GM08714 (cell line): Measurements from ENCODE around the gene SOCS3.

Experiments used
- H3K4me3 ChIP-seq: fragments of 200-500 bp; sonication (Bioruptor generic); 2 replicates; pipeline ENCODE4 v1.5.1; 2014; ENCODE audit warnings: mild to moderate bottlenecking, low read length, inconsistent platforms
- ZNF274 ChIP-seq: IDR thresholded peaks from 2 replicates; pipeline ENCODE4 v1.6.1; 2012; ENCODE audit warnings: mild to moderate bottlenecking, low read depth, low read length

The SOCS3 gene

GRCh38 chr17:78325076-78325687 is 34.7 kb downstream of the SOCS3 start:
- TF ChIP-seq ZNF274 = no peak
- no peak overlapping the region for H3K4me3 ChIP-seq

GRCh38 chr17:78324391-78325075 is 35.3 kb downstream of the SOCS3 start:
- TF ChIP-seq ZNF274 = no peak
- no peak overlapping the region for H3K4me3 ChIP-seq

DNA sequence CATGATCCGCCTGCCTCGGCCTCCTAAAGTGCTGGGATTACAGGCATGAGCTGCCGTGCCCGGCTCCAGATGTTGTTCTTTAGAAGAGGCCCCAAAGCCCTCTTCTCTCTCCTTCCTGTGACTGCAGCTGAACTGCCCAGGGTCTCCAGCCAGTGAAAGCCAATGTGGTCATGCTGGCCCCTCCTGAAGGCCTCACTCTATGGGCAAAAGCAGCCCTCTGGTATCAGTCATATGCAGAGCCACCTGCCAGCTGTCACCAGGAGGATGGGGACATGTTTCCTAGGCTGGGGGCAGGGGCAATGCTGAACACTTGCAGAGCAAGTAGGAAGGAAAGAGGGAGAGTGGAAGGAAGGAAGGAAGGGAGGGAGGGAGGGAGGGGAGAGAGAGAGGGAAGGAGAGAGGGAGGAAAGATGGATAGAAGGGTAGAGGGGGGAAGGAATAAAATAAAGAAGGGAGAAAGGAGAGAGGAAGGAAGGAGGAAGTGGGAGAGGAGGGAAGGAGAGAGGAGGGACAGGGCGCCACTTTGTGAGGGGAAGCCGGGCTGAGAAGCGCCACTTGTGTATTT is 36.0 kb downstream of the SOCS3 start:
- no peak overlapping the region for H3K4me3 ChIP-seq
- no peak for TF ChIP-seq ZNF274

DNA sequence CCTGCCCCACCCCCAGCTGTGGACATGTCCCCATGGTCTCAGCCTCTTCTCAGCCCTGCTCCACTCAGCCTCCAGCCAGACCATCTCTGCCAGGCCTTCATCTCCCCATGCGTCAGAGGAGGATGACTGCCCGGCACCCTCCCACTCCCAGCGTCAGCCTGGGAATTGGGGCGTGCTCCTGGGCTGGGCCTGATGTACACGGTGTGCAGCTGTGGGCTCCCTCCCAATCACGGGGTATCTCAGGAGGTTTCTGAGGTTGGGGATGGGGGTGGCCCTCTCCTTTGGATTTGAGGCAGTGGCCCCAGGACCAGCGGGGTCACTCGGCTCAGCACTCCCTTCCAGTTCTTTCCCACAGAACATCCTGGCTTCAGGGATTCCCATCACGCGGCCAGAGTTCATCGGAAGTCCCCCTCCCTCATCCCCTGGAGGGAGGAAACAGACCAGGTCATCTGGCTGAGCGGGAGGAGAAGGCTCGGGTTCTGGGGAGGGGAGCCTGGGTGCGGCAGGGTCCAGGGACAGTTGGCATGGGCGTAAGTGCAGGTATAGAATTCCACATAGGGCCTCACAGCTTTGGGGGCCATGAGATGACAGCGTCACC is 36.9 kb downstream of the SOCS3 start:
- TF ChIP-seq ZNF274 = no peak
- no peak overlapping the region for H3K4me3 ChIP-seq

DNA sequence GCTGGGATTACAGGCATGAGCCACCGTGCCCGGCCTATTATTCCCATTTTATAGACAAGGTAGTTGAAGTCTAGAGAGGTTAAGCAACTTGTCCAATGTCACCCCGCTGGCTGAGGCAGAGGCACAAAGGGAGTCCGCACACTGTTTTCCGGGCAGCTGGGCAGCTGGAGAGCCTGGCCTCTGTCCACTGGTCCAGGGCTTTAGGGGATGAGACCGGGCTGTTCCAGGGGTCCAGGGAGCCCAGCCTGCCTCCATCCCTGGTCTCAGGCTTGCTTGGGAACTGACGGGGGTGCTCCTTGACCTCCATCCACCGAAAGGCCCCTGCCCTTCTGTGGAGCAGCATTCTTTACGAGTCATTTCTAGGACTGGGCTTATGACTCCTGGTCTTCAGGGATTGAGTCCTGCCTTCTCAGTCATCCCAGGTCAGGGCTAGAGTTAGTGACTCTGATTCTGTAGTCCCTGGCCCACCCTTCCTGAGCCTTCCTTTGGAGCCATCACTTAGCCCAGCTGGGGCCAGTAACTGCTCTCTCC is 37.5 kb downstream of the SOCS3 start:
- no peak for TF ChIP-seq ZNF274
- H3K4me3 ChIP-seq = no peak overlapping the region

GRCh38 chr17:78318843-78319242 is 41.0 kb downstream of the SOCS3 start:
- no peak overlapping the region for H3K4me3 ChIP-seq
- TF ChIP-seq ZNF274 = no peak

DNA sequence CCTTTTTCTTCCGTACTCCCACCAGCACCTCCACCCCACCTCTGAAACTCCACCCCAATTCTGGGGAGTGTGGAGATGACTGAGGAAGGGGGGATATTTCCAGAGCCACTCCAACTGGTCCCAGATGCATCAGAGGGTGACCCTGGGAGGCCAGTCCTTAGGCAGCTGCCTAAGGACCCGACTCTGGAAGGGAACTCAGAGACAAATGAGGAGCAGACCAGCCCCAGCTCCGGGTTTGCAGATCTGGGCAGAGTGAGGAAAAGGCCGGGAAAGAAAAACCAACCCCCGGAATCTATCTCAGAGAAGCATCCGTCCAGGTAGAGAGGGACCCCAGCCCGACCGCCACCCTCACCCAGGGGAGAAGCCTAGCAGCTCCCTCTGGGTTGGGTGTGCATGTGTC is 41.5 kb downstream of the SOCS3 start:
- no peak for TF ChIP-seq ZNF274
- H3K4me3 ChIP-seq = no peak overlapping the region

DNA sequence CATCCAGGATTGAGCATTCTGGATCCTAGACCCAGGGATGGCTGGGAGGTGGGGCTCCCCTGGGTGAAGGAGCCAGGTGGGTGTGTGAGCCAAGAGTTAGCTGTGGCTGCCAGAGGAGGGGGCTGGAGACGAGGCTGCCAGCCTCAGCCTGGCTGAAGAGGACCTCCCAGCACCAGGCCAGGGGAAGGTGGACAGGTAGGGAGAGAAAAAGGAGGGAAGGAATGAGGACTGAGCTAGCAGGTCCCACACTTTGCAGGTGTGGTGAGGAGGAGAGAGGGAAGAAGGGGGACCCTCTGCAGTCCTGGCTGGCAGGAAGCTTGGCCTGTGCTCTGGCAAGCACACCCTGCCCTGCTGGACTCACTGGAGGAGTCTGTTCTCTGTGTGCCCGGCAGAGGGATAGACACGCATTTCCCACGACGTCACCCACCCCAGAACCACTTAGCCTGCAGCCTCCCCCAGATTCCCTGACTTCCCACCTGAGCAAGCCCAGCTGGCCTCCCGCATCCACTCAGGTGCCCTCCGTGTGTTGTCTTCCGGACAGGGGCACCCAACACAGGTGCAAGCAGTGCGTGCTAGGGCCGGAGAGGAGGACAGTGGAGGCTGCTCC is 42.0 kb downstream of the SOCS3 start:
- TF ChIP-seq ZNF274 = no peak
- no peak overlapping the region for H3K4me3 ChIP-seq

DNA sequence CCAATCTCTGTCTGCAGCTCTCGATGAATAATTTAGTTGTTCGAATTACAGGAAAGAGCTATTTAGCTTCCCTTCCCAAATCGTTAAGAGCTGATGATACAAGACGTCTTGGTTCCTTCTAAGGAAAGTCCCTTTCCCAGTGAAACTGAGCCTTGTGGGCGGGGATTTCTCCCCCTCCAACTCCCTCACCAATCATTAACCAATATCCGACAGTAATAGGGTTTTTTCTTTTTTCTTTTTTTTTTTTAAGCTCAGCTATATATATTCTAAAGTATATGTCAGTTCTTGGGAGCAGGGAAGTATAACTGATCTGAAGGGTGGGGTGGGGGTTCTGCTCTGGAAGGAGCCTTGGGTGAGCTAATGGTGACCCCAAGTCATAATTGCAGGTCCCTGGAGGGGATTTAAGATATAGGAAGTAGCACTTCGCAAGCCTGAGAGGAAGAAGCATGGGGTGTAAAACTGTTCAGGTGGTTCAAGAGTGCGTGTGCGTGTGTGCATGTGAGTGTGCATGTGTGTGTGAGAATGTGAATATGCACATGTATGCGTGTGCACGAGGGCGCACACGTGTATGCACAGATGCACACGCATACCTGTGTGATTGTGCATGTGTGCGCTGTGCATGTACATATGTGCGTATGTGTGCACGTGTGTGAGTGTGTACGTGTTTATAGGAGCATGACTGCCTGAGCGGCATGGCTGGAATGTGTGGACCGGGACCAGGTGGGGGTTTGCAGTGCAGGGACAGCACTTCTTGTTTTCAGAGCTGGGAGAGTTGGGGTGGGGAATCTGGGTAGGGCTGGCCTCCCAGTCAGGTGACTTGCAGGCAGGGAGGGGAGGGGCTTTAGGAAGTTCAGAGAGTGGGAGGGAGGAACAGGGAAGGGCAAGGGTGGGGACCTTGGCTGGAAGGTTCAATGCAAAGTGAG is 42.7 kb downstream of the SOCS3 start:
- TF ChIP-seq ZNF274 = no peak
- peak overlapping the region; percentile 5; the same call in 1 of the 2 replicates for H3K4me3 ChIP-seq

- TF ChIP-seq ZNF274 = no peak
- H3K4me3 ChIP-seq = peak overlapping the region; percentile 5; the same call in 1 of the 2 replicates
These were observed 43.6 kb downstream of the SOCS3 start for GRCh38 chr17:78316115-78316866.

DNA sequence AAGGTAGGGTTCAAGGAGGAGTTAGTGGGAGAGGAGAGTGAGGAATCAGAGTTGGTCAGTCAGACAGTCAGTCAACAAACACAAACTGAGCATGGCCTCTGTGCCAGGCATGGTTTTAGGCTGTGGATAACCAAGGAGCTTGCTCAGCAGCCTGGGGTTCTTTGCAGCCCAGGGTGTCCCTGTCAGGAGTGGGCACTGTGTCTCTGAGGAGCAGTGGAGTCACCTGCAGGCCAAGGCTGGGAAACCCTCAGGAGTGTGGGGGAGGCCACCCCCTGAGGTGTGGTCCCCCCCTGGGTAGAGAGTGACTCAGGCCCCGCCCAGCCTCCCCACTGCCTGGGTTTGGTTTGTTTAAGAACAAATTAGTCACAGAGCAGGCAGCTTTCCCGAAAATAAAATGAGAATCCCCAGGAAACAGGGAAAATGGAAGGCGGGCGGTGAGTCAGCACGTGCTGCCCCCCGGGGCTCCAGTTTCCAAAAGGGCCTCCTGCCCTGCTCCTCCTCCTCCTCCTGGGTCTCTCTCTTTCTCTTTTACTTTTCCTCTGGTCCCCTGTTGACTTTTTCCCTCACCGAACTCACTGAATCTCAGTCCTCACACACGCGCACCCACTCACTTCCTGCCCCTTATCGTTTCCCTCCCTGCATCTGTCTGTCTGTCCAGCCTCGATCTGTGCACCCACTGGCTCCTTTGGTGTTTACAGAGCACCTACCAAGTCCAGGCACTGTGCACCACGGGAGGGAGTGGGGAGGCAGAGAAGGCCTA is 44.3 kb downstream of the SOCS3 start:
- H3K4me3 ChIP-seq = peak overlapping the region; percentile 2; the same call in 1 of the 2 replicates
- no peak for TF ChIP-seq ZNF274

- no peak overlapping the region; the same call in 1 of the 2 replicates for H3K4me3 ChIP-seq
- no peak for TF ChIP-seq ZNF274
These were observed 45.1 kb downstream of the SOCS3 start for GRCh38 chr17:78314683-78315354.
